ENCODE data around the gene CEP152.

DNA sequence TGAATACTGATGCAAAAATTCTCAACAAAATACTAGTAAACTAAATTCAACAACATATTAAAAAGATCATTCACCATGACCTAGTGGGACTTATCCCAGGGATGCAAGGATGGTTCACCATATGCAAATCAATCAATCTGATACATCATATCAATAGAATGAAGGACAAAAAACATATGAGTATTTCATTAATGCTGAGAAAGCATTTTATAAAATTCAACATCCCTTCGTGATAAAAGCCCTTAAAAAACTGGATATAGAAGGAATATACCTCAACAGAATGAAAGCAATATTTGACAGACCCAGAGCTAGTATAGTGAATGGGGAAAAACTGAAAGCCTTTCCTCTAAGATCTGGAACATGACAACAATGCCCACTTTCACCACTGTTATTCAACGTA is 122.4 kb downstream of the CEP152 start:
- no peak for TF ChIP-seq POLR2A (IDR thresholded peaks at IDR 0.05)
- TF ChIP-seq CTCF (IDR thresholded peaks at IDR 0.05) = no peak

Data from right lobe of liver (tissue), 4 donors.